K562 (cell line): ENCODE data around the gene ZG16B. TPM values are rescaled to one million over a fixed set of nuclear protein-coding genes. Genes with fewer than 3 reads are reported as not detected.

Source experiments
- ATF1 ChIP-seq, 2 experiments: fragments of 450-650 bp in 1 of 2; IDR thresholded peaks; 2 replicates each; pipeline ENCODE4 v1.6.1; 2016; ENCODE audit warnings: missing compliant biosample characterization in 1 of 2, missing genetic modification characterization in 1 of 2
- CBX2 ChIP-seq: fragments of 200-600 bp; sonication (generic); IDR thresholded peaks from one replicate; pipeline ENCODE4 v1.6.1; 2012; ENCODE audit warnings: mild to moderate bottlenecking, low read length, inconsistent platforms; ENCODE audit not compliant: insufficient read depth, poor library complexity, severe bottlenecking
- ELF1 ChIP-seq: fragments of 200-800 bp; sonication (Bioruptor generic); IDR thresholded peaks from 2 replicates; pipeline ENCODE4 v1.6.1; 2016; ENCODE audit warnings: missing genetic modification characterization, missing compliant biosample characterization
- FUS ChIP-seq: fragments of 200-400 bp; formaldehyde crosslinking; optimal IDR thresholded peaks from 2 replicates; pipeline ENCODE3; 2017; ENCODE audit warnings: low read depth, low read length
- HDAC2 ChIP-seq: fragments of 450-650 bp; IDR thresholded peaks from 2 replicates; pipeline ENCODE4 v1.6.1; 2016; ENCODE audit warnings: mild to moderate bottlenecking
- HLTF ChIP-seq: fragments of 450-650 bp; IDR thresholded peaks from 2 replicates; pipeline ENCODE4 v1.6.1; 2016
- KDM2B ChIP-seq: fragments of 250-450 bp; sonication (Bioruptor Pico); IDR thresholded peaks from 2 replicates; pipeline ENCODE4 v1.8.0; 2021; ENCODE audit warnings: mild to moderate bottlenecking, moderate library complexity
- L3MBTL2 ChIP-seq: fragments of 450-650 bp; IDR thresholded peaks from 2 replicates; pipeline ENCODE4 v1.6.1; 2016; ENCODE audit warnings: mild to moderate bottlenecking, moderate library complexity
- NFATC3 ChIP-seq: fragments of 450-650 bp; IDR thresholded peaks from 2 replicates; pipeline ENCODE4 v1.6.1; 2017; ENCODE audit warnings: mild to moderate bottlenecking
- NRF1 ChIP-seq, 2 experiments: fragments of 450-650 bp; IDR thresholded peaks in 1 of 2; conservative IDR thresholded peaks in 1 of 2; 2 replicates each; pipeline ENCODE4 v1.6.1; 2014; ENCODE audit warnings: mild to moderate bottlenecking in 2 of 2
- PCBP2 ChIP-seq: fragments of 200-400 bp; formaldehyde crosslinking; IDR thresholded peaks from 2 replicates; pipeline ENCODE4 v1.6.1; 2018; ENCODE audit warnings: low read length, low read depth, mild to moderate bottlenecking, moderate library complexity; ENCODE audit not compliant: poor library complexity, severe bottlenecking
- POLR3A ChIP-seq: IDR thresholded peaks from 2 replicates; pipeline ENCODE4 v1.6.1; 2011; ENCODE audit warnings: borderline replicate concordance, mild to moderate bottlenecking, moderate library complexity; ENCODE audit not compliant: insufficient read length, insufficient read depth; ENCODE audit errors: extremely low read depth
- POLR3G ChIP-seq: IDR thresholded peaks from 2 replicates; pipeline ENCODE4 v1.6.1; 2011; ENCODE audit not compliant: insufficient read length, insufficient replicate concordance; ENCODE audit errors: extremely low read depth
- PYGO2 ChIP-seq: fragments of 450-650 bp; IDR thresholded peaks from 2 replicates; pipeline ENCODE4 v1.6.1; 2016; ENCODE audit warnings: mild to moderate bottlenecking, missing genetic modification characterization, moderate library complexity, missing compliant biosample characterization
- RBM34 ChIP-seq: fragments of 200-400 bp; formaldehyde crosslinking; IDR thresholded peaks from 2 replicates; pipeline ENCODE4 v1.6.1; 2018; ENCODE audit warnings: low read length, borderline replicate concordance; ENCODE audit not compliant: insufficient read depth
- RFX1 ChIP-seq: fragments of 450-650 bp; IDR thresholded peaks from 2 replicates; pipeline ENCODE4 v1.6.1; 2016; ENCODE audit warnings: mild to moderate bottlenecking, moderate library complexity
- SMARCA4 ChIP-seq: fragments of 450-650 bp; IDR thresholded peaks from 2 replicates; pipeline ENCODE4 v1.6.1; 2016
- SRSF9 ChIP-seq: fragments of 200-400 bp; formaldehyde crosslinking; IDR thresholded peaks from 2 replicates; pipeline ENCODE4 v1.6.1; 2017; ENCODE audit warnings: low read depth, low read length, borderline replicate concordance
- TEAD2 ChIP-seq: fragments of 450-650 bp; IDR thresholded peaks from 2 replicates; pipeline ENCODE4 v1.6.1; 2016; ENCODE audit warnings: missing genetic modification characterization, control low read depth, missing compliant biosample characterization
- U2AF1 ChIP-seq: fragments of 200-400 bp; formaldehyde crosslinking; optimal IDR thresholded peaks from 2 replicates; pipeline ENCODE3; 2017; ENCODE audit warnings: mild to moderate bottlenecking, low read depth, low read length, moderate library complexity
- ZMIZ1 ChIP-seq, 2 experiments: fragments of 150-350 bp in 1 of 2; IDR thresholded peaks; 2 replicates each; pipeline ENCODE4 v1.6.1; 2012 to 2016; ENCODE audit warnings: low read depth in 2 of 2, low read length in 2 of 2, mild to moderate bottlenecking in 1 of 2, moderate library complexity in 1 of 2
- ZNF23 ChIP-seq: fragments of 250-450 bp; sonication (Bioruptor Pico); IDR thresholded peaks from 2 replicates; pipeline ENCODE4 v1.4.0; 2020; ENCODE audit warnings: mild to moderate bottlenecking
- ZNF3 ChIP-seq: fragments of 250-450 bp; sonication (Bioruptor Pico); IDR thresholded peaks from 2 replicates; pipeline ENCODE4 v1.5.0; 2021; ENCODE audit warnings: mild to moderate bottlenecking, moderate library complexity
- ZNF740 ChIP-seq, 3 experiments: fragments of 200-800 bp in 1 of 3; sonication (Bioruptor generic) in 1 of 3; sonication (generic) in 1 of 3; formaldehyde crosslinking in 1 of 3; IDR thresholded peaks; 2 replicates each; pipeline versions ENCODE4 v1.6.1 to v1.8.0; 2016 to 2022; ENCODE audit warnings: mild to moderate bottlenecking in 2 of 3, missing compliant biosample characterization in 2 of 3, missing genetic modification characterization in 2 of 3, missing genetic modification reagents in 1 of 3
- polyA plus RNA-seq, 8 experiments: library from polyadenylated mRNA; depleted of rRNA in 4 of 8; stranded (reverse) in 5 of 8; unstranded in 3 of 8; fragments of >200 nt; fragmentation: Nextera tagmentation in 2 of 8; fragmentation: Illumina TruSeq in 1 of 8; extraction: Ambion mirVana in 2 of 8; extraction: Trizol in 1 of 8; gene quantifications; 2 replicates each; pipeline versions ENCODE4 v1.2.1 to v1.2.3, GENCODE V29; 2011 to 2014; ENCODE audit warnings: inconsistent platforms in 1 of 8, missing spikeins in 1 of 8
- total RNA-seq, 7 experiments: library from RNA; depleted of rRNA in 6 of 7; stranded (reverse); fragments of >200 nt in 6 of 7; fragmentation: Illumina TruSeq in 2 of 7; extraction: Trizol in 2 of 7; gene quantifications; 2 replicates each; pipeline versions ENCODE4 v1.2.1 to v1.2.3, GENCODE V29; 2011 to 2021; ENCODE audit warnings: low replicate concordance in 1 of 7

ZG16B gene
- total and polyA plus RNA-seq, 9 of the 15 experiments (the other 6 are each of a cell fraction or from before 2014, with no cell fraction given), result 0.25 to 0.43 (median 0.34) TPM; not detected in 5

- TF ChIP-seq CBX2 (no peak), NRF1 (conservative IDR thresholded peaks at IDR 0.05 in 1 of 2, IDR thresholded peaks at IDR 0.05 in 1 of 2) (0 out of 4 replicates have a peak, but pooled peaks have one; percentile 15 to 27), HDAC2 (0 out of 2 replicates have a peak, but pooled peaks have one; percentile 26), TEAD2 (tag) (no peak), KDM2B (CRISPR knock-in tag) (no peak), POLR3G (no peak), ZMIZ1 (IDR thresholded peaks at IDR 0.05; ENCODE audit: low read depth in 2 of 2, low read length in 2 of 2) (no peak), ATF1 (CRISPR knock-in tag; IDR thresholded peaks at IDR 0.05) (no peak), ATF1 (tag; IDR thresholded peaks at IDR 0.05) (no peak), HLTF (no peak), ELF1 (tag) (peak; percentile 73; the same call in 1 of the 2 replicates), PCBP2 (no peak), U2AF1 (no peak), ZNF740 (CRISPR knock-in tag; IDR thresholded peaks at IDR 0.05) (0 out of 2 replicates have a peak, but pooled peaks have one; percentile 38), ZNF740 (tag; IDR thresholded peaks at IDR 0.05) (peak in 1 of 2 experiments; percentile 56; a peak in 1 of 4 replicates), RBM34 (no peak), POLR3A (no peak), PYGO2 (tag) (no peak), SRSF9 (no peak), ZNF23 (no peak), RFX1 (no peak), SMARCA4 (peak; percentile 68; the same call in 1 of the 2 replicates), FUS (no peak), L3MBTL2 (peak; percentile 54), NFATC3 (no peak), ZNF3 (CRISPR knock-in tag) (no peak)
Measured at GRCh38 chr16:2795395-2796143, 34.5 kb upstream of the ZG16B start (continued).
